HEK293 (cell line): ENCODE results near the gene GDAP2.
A peak's percentile ranks its signal among the peaks of the same experiment; 100 is the strongest.

Experiments
- GLIS1 ChIP-seq: fragments of 450-650 bp; formaldehyde crosslinking; IDR thresholded peaks from 2 replicates; pipeline ENCODE4 v1.5.1; 2016; ENCODE audit warnings: missing biosample characterization, missing genetic modification characterization
- SCRT2 ChIP-seq: fragments of 450-650 bp; formaldehyde crosslinking; IDR thresholded peaks from 2 replicates; pipeline ENCODE4 v1.5.1; 2016; ENCODE audit warnings: missing biosample characterization, missing genetic modification characterization
- YY2 ChIP-seq: fragments of 450-650 bp; formaldehyde crosslinking; IDR thresholded peaks from 2 replicates; pipeline ENCODE4 v1.5.1; 2016; ENCODE audit warnings: missing biosample characterization, missing genetic modification characterization
- ZBTB21 ChIP-seq: fragments of 450-650 bp; formaldehyde crosslinking; IDR thresholded peaks from 2 replicates; pipeline ENCODE4 v1.5.1; 2017; ENCODE audit warnings: missing biosample characterization, missing genetic modification characterization
- ZNF112 ChIP-seq: fragments of 450-650 bp; formaldehyde crosslinking; IDR thresholded peaks from 2 replicates; pipeline ENCODE4 v1.5.0; 2017; ENCODE audit warnings: missing biosample characterization, missing genetic modification characterization
- ZNF121 ChIP-seq: fragments of 450-650 bp; formaldehyde crosslinking; IDR thresholded peaks from 2 replicates; pipeline ENCODE4 v1.5.1; 2016; ENCODE audit warnings: missing biosample characterization, missing genetic modification characterization
- ZNF140 ChIP-seq: fragments of 450-650 bp; formaldehyde crosslinking; IDR thresholded peaks from 2 replicates; pipeline ENCODE4 v1.5.1; 2016; ENCODE audit warnings: missing biosample characterization, missing genetic modification characterization
- ZNF157 ChIP-seq: fragments of 450-650 bp; formaldehyde crosslinking; IDR thresholded peaks from 2 replicates; pipeline ENCODE4 v1.5.1; 2016; ENCODE audit warnings: missing biosample characterization, missing genetic modification characterization
- ZNF169 ChIP-seq: fragments of 450-650 bp; formaldehyde crosslinking; IDR thresholded peaks from 2 replicates; pipeline ENCODE4 v1.5.1; 2016; ENCODE audit warnings: missing biosample characterization, missing genetic modification characterization
- ZNF202 ChIP-seq: fragments of 450-650 bp; formaldehyde crosslinking; IDR thresholded peaks from 2 replicates; pipeline ENCODE4 v1.5.1; 2016; ENCODE audit warnings: missing biosample characterization, missing genetic modification characterization, borderline replicate concordance
- ZNF274 ChIP-seq, 2 experiments: fragments of 200-500 bp in 1 of 2; fragments of 450-650 bp in 1 of 2; sonication (Bioruptor generic) in 1 of 2; formaldehyde crosslinking in 1 of 2; IDR thresholded peaks; 2 replicates each; pipeline versions ENCODE4 v1.5.1 to v1.6.1; 2014 to 2016; ENCODE audit warnings: borderline replicate concordance in 1 of 2, inconsistent platforms in 1 of 2, low read length in 1 of 2, missing biosample characterization in 1 of 2, missing genetic modification characterization in 1 of 2
- ZNF335 ChIP-seq: fragments of 450-650 bp; formaldehyde crosslinking; conservative IDR thresholded peaks from 2 replicates; pipeline ENCODE4 v1.5.1; 2016; ENCODE audit warnings: missing biosample characterization, missing genetic modification characterization
- ZNF366 ChIP-seq: fragments of 450-650 bp; formaldehyde crosslinking; conservative IDR thresholded peaks from 2 replicates; pipeline ENCODE4 v1.5.1; 2016; ENCODE audit warnings: missing biosample characterization, missing genetic modification characterization
- ZNF394 ChIP-seq: fragments of 450-650 bp; formaldehyde crosslinking; IDR thresholded peaks from 2 replicates; pipeline ENCODE4 v1.5.1; 2016; ENCODE audit warnings: missing biosample characterization, missing genetic modification characterization, mild to moderate bottlenecking, moderate library complexity, borderline replicate concordance
- ZNF510 ChIP-seq: fragments of 450-650 bp; formaldehyde crosslinking; IDR thresholded peaks from 2 replicates; pipeline ENCODE4 v1.5.1; 2018; ENCODE audit warnings: mild to moderate bottlenecking, missing genetic modification characterization, missing biosample characterization; ENCODE audit not compliant: insufficient replicate concordance
- ZNF521 ChIP-seq: fragments of 450-650 bp; formaldehyde crosslinking; IDR thresholded peaks from 2 replicates; pipeline ENCODE4 v1.5.1; 2017; ENCODE audit warnings: missing biosample characterization, mild to moderate bottlenecking, missing genetic modification characterization
- ZNF596 ChIP-seq: fragments of 450-650 bp; IDR thresholded peaks from 2 replicates; pipeline ENCODE4 v1.5.0; 2018; ENCODE audit warnings: missing biosample characterization, mild to moderate bottlenecking, missing genetic modification characterization, moderate library complexity
- ZNF600 ChIP-seq: fragments of 450-650 bp; formaldehyde crosslinking; IDR thresholded peaks from 2 replicates; pipeline ENCODE4 v1.5.1; 2016; ENCODE audit warnings: missing biosample characterization, missing genetic modification characterization
- ZNF623 ChIP-seq: fragments of 450-650 bp; formaldehyde crosslinking; IDR thresholded peaks from 2 replicates; pipeline ENCODE4 v1.5.1; 2016; ENCODE audit warnings: missing biosample characterization, missing genetic modification characterization
- ZNF660 ChIP-seq: fragments of 450-650 bp; IDR thresholded peaks from 2 replicates; pipeline ENCODE4 v1.5.1; 2018; ENCODE audit warnings: missing biosample characterization, mild to moderate bottlenecking, missing genetic modification characterization
- ZNF664 ChIP-seq: fragments of 450-650 bp; formaldehyde crosslinking; IDR thresholded peaks from 2 replicates; pipeline ENCODE4 v1.5.1; 2016; ENCODE audit warnings: missing biosample characterization, missing genetic modification characterization
- ZNF76 ChIP-seq: fragments of 450-650 bp; formaldehyde crosslinking; IDR thresholded peaks from 2 replicates; pipeline ENCODE4; 2016; ENCODE audit warnings: low read depth, missing biosample characterization, missing genetic modification characterization, borderline replicate concordance
- TF ChIP-seq, protein P1 (sequence below): fragments of 450-650 bp; formaldehyde crosslinking; IDR thresholded peaks from 2 replicates; pipeline ENCODE4 v1.5.1; 2017; ENCODE audit warnings: missing biosample characterization, missing genetic modification characterization
- TF ChIP-seq, protein P2 (sequence below): fragments of 450-650 bp; formaldehyde crosslinking; IDR thresholded peaks from 2 replicates; pipeline ENCODE4 v1.5.1; 2016; ENCODE audit warnings: missing biosample characterization, missing genetic modification characterization
- TF ChIP-seq, protein P3 (sequence below): fragments of 450-650 bp; formaldehyde crosslinking; optimal IDR thresholded peaks from 2 replicates; pipeline ENCODE3; 2016; ENCODE audit warnings: missing biosample characterization, mild to moderate bottlenecking, missing genetic modification characterization
- TF ChIP-seq, protein P4 (sequence below): sonication (generic); formaldehyde crosslinking; IDR thresholded peaks from 2 replicates; pipeline ENCODE4 v1.8.1; 2022; ENCODE audit warnings: mild to moderate bottlenecking, moderate library complexity, missing genetic modification reagents
- TF ChIP-seq, protein P5 (sequence below): fragments of 450-650 bp; formaldehyde crosslinking; IDR thresholded peaks from 2 replicates; pipeline ENCODE4 v1.5.1; 2016; ENCODE audit warnings: missing biosample characterization, missing genetic modification characterization, low read depth
- TF ChIP-seq, protein P6 (sequence below): fragments of 450-650 bp; formaldehyde crosslinking; IDR thresholded peaks from 2 replicates; pipeline ENCODE4 v1.5.1; 2016; ENCODE audit warnings: missing biosample characterization, missing genetic modification characterization, borderline replicate concordance

Gene GDAP2

DNA sequence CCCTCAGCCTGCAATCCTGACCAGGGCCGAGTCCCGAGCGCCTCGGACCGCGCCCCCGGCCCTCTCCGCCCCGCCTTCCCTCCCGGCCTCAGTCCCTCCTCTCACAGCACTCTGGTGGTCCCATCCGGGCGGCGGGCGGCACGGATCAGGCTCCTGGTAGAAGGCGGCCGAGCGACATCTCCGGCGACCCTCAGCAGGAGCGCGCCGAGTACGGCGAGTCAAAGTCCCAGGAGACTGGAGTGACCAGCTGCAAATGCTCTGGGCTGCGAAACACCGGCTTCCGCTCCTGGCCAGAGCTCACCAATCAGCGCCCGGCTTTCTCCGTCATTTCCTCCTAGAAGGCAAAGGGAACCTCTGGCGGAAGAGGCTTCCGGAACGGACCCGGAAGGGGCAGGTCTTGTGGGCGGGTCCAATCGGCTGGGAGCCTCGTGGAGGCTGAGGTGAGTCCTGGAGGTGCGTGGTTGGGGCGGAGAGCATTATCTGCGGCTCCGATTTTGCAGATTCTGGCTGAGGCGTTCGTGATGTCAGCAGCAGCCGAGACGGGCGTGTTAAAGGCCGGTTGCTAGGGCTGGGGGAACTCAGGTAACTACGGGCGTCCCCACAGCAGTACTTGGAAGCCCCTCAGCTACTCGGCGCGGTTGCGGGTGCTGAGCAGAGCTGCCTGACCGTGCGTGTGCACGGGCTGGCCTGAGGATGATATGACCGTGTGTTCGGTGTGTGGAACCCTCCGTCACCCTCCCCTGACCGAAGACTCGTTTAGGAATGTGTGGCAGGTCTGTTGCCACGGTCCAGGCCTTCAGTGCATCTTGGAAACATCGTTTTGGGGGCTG lies at the start of gene GDAP2, which contains the start of gene WDR3 (continued):
- TF ChIP-seq ZNF121 (tag by site-specific recombination) (no peak), ZNF600 (tag by site-specific recombination) (peak; percentile 75), ZNF335 (tag by site-specific recombination) (peak; percentile 78), ZNF510 (no peak), ZNF112 (tag by site-specific recombination) (no peak), ZNF202 (no peak), ZNF157 (no peak), ZNF623 (tag by site-specific recombination) (no peak), ZBTB21 (tag by site-specific recombination) (no peak), ZNF660 (tag by site-specific recombination) (peak; percentile 82), ZNF76 (tag by site-specific recombination) (0 out of 2 replicates have a peak, but pooled peaks have one; percentile 44), ZNF366 (tag by site-specific recombination) (no peak), ZNF394 (tag by site-specific recombination) (no peak; the same call in 1 of the 2 replicates), ZNF596 (no peak), GLIS1 (tag by site-specific recombination) (peak; percentile 21; the same call in 1 of the 2 replicates), YY2 (tag by site-specific recombination) (no peak), ZNF521 (no peak), ZNF169 (tag by site-specific recombination) (no peak), SCRT2 (no peak), ZNF274 (IDR thresholded peaks at IDR 0.05; ENCODE audit: low read length) (no peak), ZNF274 (tag by site-specific recombination; IDR thresholded peaks at IDR 0.05; ENCODE audit: borderline replicate concordance) (no peak), ZNF664 (no peak), ZNF140 (tag by site-specific recombination) (no peak)
- TF ChIP-seq, protein P1, sequence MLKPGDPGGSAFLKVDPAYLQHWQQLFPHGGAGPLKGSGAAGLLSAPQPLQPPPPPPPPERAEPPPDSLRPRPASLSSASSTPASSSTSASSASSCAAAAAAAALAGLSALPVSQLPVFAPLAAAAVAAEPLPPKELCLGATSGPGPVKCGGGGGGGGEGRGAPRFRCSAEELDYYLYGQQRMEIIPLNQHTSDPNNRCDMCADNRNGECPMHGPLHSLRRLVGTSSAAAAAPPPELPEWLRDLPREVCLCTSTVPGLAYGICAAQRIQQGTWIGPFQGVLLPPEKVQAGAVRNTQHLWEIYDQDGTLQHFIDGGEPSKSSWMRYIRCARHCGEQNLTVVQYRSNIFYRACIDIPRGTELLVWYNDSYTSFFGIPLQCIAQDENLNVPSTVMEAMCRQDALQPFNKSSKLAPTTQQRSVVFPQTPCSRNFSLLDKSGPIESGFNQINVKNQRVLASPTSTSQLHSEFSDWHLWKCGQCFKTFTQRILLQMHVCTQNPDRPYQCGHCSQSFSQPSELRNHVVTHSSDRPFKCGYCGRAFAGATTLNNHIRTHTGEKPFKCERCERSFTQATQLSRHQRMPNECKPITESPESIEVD = no peak
- TF ChIP-seq, protein P2, sequence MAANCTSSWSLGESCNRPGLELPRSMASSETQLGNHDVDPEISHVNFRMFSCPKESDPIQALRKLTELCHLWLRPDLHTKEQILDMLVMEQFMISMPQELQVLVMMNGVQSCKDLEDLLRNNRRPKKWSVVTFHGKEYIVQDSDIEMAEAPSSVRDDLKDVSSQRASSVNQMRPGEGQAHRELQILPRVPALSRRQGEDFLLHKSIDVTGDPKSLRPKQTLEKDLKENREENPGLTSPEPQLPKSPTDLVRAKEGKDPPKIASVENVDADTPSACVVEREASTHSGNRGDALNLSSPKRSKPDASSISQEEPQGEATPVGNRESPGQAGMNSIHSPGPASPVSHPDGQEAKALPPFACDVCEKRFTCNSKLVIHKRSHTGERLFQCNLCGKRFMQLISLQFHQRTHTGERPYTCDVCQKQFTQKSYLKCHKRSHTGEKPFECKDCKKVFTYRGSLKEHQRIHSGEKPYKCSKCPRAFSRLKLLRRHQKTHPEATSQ (tag by site-specific recombination) = 0 out of 2 replicates have a peak, but pooled peaks have one; percentile 50
- TF ChIP-seq, protein P3, sequence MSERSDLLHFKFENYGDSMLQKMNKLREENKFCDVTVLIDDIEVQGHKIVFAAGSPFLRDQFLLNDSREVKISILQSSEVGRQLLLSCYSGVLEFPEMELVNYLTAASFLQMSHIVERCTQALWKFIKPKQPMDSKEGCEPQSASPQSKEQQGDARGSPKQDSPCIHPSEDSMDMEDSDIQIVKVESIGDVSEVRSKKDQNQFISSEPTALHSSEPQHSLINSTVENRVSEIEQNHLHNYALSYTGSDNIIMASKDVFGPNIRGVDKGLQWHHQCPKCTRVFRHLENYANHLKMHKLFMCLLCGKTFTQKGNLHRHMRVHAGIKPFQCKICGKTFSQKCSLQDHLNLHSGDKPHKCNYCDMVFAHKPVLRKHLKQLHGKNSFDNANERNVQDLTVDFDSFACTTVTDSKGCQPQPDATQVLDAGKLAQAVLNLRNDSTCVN (tag by site-specific recombination) = peak; percentile 68
- TF ChIP-seq, protein P4, sequence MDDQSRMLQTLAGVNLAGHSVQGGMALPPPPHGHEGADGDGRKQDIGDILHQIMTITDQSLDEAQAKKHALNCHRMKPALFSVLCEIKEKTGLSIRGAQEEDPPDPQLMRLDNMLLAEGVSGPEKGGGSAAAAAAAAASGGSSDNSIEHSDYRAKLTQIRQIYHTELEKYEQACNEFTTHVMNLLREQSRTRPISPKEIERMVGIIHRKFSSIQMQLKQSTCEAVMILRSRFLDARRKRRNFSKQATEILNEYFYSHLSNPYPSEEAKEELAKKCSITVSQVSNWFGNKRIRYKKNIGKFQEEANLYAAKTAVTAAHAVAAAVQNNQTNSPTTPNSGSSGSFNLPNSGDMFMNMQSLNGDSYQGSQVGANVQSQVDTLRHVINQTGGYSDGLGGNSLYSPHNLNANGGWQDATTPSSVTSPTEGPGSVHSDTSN (CRISPR knock-in tag) = no peak
- TF ChIP-seq, protein P5, sequence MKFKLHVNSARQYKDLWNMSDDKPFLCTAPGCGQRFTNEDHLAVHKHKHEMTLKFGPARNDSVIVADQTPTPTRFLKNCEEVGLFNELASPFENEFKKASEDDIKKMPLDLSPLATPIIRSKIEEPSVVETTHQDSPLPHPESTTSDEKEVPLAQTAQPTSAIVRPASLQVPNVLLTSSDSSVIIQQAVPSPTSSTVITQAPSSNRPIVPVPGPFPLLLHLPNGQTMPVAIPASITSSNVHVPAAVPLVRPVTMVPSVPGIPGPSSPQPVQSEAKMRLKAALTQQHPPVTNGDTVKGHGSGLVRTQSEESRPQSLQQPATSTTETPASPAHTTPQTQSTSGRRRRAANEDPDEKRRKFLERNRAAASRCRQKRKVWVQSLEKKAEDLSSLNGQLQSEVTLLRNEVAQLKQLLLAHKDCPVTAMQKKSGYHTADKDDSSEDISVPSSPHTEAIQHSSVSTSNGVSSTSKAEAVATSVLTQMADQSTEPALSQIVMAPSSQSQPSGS (tag by site-specific recombination) = no peak
- TF ChIP-seq, protein P6, sequence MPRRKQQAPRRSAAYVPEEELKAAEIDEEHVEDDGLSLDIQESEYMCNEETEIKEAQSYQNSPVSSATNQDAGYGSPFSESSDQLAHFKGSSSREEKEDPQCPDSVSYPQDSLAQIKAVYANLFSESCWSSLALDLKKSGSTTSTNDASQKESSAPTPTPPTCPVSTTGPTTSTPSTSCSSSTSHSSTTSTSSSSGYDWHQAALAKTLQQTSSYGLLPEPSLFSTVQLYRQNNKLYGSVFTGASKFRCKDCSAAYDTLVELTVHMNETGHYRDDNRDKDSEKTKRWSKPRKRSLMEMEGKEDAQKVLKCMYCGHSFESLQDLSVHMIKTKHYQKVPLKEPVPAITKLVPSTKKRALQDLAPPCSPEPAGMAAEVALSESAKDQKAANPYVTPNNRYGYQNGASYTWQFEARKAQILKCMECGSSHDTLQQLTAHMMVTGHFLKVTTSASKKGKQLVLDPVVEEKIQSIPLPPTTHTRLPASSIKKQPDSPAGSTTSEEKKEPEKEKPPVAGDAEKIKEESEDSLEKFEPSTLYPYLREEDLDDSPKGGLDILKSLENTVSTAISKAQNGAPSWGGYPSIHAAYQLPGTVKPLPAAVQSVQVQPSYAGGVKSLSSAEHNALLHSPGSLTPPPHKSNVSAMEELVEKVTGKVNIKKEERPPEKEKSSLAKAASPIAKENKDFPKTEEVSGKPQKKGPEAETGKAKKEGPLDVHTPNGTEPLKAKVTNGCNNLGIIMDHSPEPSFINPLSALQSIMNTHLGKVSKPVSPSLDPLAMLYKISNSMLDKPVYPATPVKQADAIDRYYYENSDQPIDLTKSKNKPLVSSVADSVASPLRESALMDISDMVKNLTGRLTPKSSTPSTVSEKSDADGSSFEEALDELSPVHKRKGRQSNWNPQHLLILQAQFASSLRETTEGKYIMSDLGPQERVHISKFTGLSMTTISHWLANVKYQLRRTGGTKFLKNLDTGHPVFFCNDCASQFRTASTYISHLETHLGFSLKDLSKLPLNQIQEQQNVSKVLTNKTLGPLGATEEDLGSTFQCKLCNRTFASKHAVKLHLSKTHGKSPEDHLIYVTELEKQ (tag by site-specific recombination) = no peak
